ENCODE results near the gene CBX2.

CBX2 gene

GRCh38 chr17:79832218-79833109, 54.5 kb downstream of the CBX2 start:
- POLR2A ChIA-PET = no interaction called here
- CTCF ChIA-PET = interaction anchor here (0.7 to 1.3 kb wide), 4 partner anchors 12 to 43 kb away, joined by 3 read pairs; no protein-coding TSS in a partner anchor
- TF ChIP-seq CTCF (IDR thresholded peaks at IDR 0.05; ENCODE audit: control extremely low read depth, extremely low read depth, low read depth, missing control alignments) = no peak
- DNase-seq (ENCODE audit: extremely low spot score) = no peak

GRCh38 chr17:79833110-79833450, 55.1 kb downstream of the CBX2 start:
- ChIA-PET POLR2A (no interaction called here), CTCF (interaction anchor here (0.7 to 1.3 kb wide), 4 partner anchors 11 to 44 kb away, joined by 3 read pairs; no protein-coding TSS in a partner anchor)
- TF ChIP-seq CTCF (IDR thresholded peaks at IDR 0.05; ENCODE audit: control extremely low read depth, extremely low read depth, low read depth, missing control alignments) = no peak
- DNase-seq (ENCODE audit: extremely low spot score) = no peak

- CTCF ChIA-PET = interaction anchor here (0.7 to 2.0 kb wide), 4 partner anchors 16 to 45 kb away, joined by 3 to 5 read pairs (median 3); no protein-coding TSS in a partner anchor
- POLR2A ChIA-PET = no interaction called here
- TF ChIP-seq CTCF (IDR thresholded peaks at IDR 0.05; ENCODE audit: control extremely low read depth, extremely low read depth, low read depth, missing control alignments) = no peak
Observed at GRCh38 chr17:79833744-79834564, 56.0 kb downstream of the CBX2 start.

GRCh38 chr17:79834565-79835469, 56.9 kb downstream of the CBX2 start:
- DNase-seq (ENCODE audit: extremely low spot score) = no peak
- peak; percentile 77 for TF ChIP-seq CTCF (IDR thresholded peaks at IDR 0.05; ENCODE audit: control extremely low read depth, extremely low read depth, low read depth, missing control alignments)
- CTCF ChIA-PET = interaction anchor here (0.6 to 3.3 kb wide), 19 partner anchors 8 to 195 kb away, joined by 3 to 48 read pairs (median 4); partner anchors contain the start of gene CBX8
- POLR2A ChIA-PET = no interaction called here

More at GRCh38 chr17:79833744-79834564, 56.0 kb downstream of the CBX2 start:
- no peak for DNase-seq (ENCODE audit: extremely low spot score)

- ChIA-PET POLR2A (interaction anchor here (1.8 kb wide), 1 partner anchor 39 kb away, joined by 4 read pairs; the partner anchor contains the start of gene CBX8), CTCF (interaction anchor here (0.7 to 3.3 kb wide), 18 partner anchors 9 to 194 kb away, joined by 3 to 48 read pairs (median 4); partner anchors contain the start of gene CBX8)
- DNase-seq (ENCODE audit: extremely low spot score) = no peak
- TF ChIP-seq CTCF (IDR thresholded peaks at IDR 0.05; ENCODE audit: control extremely low read depth, extremely low read depth, low read depth, missing control alignments) = no peak
Observed at GRCh38 chr17:79835470-79835899, 57.5 kb downstream of the CBX2 start.

Measured in GM10248 (cell line).